ENCODE measurements around the gene PXT1.
"Not testable (repeated sequence)": the region's sequence is repeated elsewhere in the genome, so short reads cannot be mapped to it uniquely, and the experiment has no call there.

DNA sequence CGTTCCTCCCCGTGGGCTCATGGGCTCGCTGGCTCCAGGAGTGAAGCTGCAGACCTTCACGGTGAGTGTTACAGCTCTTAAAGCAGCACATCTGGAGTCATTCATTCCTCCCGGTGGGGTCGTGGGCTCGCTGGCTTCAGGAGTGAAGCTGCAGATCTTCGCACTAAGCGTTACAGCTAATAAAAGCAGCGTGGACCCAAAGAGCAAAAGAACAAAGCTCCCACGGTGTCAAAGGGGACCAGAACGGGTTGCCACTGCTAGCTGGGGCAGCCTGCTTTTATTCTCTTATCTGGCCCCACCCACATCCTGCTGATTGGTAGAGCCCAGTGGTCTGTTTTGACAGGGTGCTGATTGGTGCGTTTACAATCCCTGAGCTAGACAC lies 79.3 kb downstream of the PXT1 start:
- TF ChIP-seq, protein P1, sequence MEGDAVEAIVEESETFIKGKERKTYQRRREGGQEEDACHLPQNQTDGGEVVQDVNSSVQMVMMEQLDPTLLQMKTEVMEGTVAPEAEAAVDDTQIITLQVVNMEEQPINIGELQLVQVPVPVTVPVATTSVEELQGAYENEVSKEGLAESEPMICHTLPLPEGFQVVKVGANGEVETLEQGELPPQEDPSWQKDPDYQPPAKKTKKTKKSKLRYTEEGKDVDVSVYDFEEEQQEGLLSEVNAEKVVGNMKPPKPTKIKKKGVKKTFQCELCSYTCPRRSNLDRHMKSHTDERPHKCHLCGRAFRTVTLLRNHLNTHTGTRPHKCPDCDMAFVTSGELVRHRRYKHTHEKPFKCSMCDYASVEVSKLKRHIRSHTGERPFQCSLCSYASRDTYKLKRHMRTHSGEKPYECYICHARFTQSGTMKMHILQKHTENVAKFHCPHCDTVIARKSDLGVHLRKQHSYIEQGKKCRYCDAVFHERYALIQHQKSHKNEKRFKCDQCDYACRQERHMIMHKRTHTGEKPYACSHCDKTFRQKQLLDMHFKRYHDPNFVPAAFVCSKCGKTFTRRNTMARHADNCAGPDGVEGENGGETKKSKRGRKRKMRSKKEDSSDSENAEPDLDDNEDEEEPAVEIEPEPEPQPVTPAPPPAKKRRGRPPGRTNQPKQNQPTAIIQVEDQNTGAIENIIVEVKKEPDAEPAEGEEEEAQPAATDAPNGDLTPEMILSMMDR (conservative IDR thresholded peaks at IDR 0.05; ENCODE audit: low read length): not testable (repeated sequence)
- not testable (repeated sequence) for TF ChIP-seq EZH2phosphoT487 (IDR thresholded peaks at IDR 0.05; ENCODE audit: borderline replicate concordance, low read depth, low read length)

Data from OCI-LY7 (cell line).